Body of pancreas (tissue), 4 donors: ENCODE measurements around the gene ERI3.

Source experiments
- CTCF ChIP-seq, 7 experiments: fragments of 450-650 bp in 4 of 7; fragments of 200-600 bp in 3 of 7; sonication (generic) in 3 of 7; IDR thresholded peaks; one replicate each; pipeline ENCODE4 v1.5.1; 2016 to 2019; ENCODE audit warnings: antibody characterized with exemption in 7 of 7
- POLR2A ChIP-seq, 3 donors: fragments of 450-650 bp; IDR thresholded peaks; one replicate each; pipeline ENCODE4 v1.6.1; 2016; ENCODE audit warnings: antibody characterized with exemption in 3 of 3, mild to moderate bottlenecking in 2 of 3

GRCh38 chr1:44237721-44238457 is 117.2 kb downstream of the ERI3 start:
- TF ChIP-seq POLR2A (IDR thresholded peaks at IDR 0.05) = no peak
- peak in 2 of 7 experiments; percentile 11 to 21 for TF ChIP-seq CTCF (IDR thresholded peaks at IDR 0.05)
